DMS114 treated with DMSO at 0.1 percent for 48 hours (cell line): ENCODE results near the gene KARS1.
"Not testable (repeated sequence)": the region's sequence is repeated elsewhere in the genome, so short reads cannot be mapped to it uniquely, and the experiment has no call there.

Experiments used
- DNase-seq: peaks from one replicate; lab custom pipeline; 2025; ENCODE audit not compliant: unreplicated experiment; lab: John Stamatoyannopoulos, UW

The KARS1 gene

DNA sequence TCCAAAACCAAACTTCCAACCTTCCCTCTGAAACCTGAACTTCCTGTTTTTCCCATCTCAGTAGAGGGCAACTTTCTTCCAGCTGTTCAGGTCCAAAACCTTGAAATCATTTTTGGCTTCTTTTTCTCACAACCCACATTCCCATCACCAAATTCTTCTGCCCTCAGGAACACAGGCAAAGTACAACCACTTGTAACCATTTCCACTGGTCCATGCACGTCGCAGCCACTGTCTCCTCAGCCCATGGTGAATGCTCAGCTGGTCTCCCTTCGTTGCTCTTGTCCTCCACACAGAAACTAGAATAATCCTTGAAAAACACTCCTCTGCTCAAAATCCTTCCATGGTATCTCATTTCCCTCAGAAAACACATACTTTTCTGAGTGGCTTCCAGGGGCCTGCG, 20.7 kb downstream of the KARS1 start:
- no peak for DNase-seq

DNA sequence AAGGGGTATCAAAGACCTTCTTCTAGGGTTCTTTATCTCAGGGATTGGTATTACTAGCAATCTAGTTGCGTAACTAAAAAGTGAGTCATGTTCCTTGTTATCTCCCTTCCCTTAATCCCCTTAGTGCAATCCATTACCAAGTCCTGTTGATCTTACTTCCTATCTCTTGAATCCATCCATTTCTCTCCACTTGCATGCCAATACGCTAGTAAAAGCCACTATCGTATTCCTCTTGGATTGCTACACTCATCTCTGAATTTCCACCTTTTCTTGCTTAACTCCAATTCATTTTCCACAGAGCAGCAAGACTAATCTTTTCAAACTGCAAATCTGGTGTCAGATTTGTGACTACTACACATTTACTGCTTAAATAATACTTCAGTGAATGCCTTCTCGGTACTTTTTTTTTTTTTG, 22.5 kb downstream of the KARS1 start:
- no peak for DNase-seq

DNA sequence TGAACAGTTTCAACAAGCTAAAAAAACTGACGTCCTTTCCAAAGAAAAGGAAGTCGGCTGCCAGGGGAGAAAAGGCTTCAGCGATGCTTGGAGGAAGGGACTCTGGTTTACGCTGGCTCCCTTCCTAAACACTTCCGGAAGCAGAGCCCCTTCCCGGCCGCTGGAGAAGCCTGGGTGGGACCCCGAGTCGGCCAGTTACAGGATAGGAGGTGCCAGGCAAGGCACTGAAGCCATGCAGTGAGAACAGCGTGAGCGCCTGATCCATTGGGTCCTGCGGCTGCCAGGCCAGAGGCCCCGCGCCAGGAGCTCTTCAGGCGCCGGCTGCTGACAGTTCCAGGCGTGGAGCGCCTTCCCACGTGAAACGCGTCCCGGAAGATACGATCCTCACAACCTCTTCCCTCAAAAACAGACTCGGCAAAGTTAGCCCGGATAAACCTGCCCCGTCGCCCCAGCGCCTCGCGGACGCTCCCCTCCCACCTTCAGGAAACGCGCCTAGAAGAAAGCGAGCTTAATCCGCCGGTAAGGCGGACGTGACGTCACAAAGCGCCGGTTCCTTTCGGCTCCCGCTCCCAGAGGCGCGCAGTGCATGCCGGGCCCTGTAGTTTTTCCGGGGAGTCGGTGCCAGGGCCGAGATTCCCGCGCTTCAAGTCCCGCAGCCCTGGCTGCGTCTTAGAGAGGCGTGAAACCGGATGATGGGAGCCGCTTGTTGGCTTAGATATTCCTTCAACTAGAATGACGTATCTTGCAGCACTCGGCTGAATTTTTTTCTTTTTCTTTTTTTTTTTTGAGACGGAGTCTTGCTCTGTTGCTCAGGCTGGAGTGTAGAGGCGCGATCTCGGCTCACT, 24.5 kb downstream of the KARS1 start, which contains the start of gene ADAT1:
Gene ADAT1 (minus strand): TSS at position 521 of the 845 bp plus-strand sequence. CDS start 2,482 bp downstream, outside the sequence.
- DNase-seq: peak; percentile 96

DNA sequence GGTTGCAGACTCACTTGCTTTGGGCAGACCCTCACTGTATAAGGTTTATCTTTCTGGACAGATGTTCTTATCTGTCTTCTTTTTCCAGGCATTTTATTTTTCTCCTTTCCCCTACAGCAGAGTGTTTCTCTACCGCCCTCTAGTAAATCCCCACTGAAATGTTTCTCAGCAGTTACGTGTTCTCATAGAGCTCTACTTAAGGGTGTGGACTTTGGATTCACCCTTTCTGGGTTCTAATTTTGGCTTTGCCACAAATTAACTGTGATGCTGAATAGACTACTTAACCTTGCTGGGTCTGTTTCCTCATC, 26.3 kb downstream of the KARS1 start:
- DNase-seq: peak; percentile 41

GRCh38 chr16:75620326-75621169, 26.9 kb downstream of the KARS1 start:
- no peak for DNase-seq

- DNase-seq: no peak
Measured at GRCh38 chr16:75618780-75619179, 28.7 kb downstream of the KARS1 start.

DNA sequence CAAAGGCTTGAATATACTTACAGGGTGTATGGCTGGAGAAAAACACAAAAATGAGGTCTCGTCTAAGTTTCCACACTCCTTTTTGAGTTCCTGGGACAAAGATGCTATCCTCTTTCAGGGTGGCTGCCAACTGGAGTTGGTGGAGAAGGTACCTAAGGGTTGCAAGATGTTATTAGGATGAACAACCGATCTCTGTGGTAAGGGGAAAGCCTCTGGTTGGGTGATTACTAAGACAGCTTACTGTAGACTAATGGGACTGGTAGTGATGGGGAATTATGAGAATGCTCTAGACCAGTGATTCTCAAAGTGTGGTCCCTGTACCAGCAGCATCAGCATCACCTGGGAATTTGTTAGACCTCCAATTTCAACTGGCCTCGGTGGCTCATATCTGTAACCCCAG, 30.3 kb downstream of the KARS1 start:
- no peak for DNase-seq

DNA sequence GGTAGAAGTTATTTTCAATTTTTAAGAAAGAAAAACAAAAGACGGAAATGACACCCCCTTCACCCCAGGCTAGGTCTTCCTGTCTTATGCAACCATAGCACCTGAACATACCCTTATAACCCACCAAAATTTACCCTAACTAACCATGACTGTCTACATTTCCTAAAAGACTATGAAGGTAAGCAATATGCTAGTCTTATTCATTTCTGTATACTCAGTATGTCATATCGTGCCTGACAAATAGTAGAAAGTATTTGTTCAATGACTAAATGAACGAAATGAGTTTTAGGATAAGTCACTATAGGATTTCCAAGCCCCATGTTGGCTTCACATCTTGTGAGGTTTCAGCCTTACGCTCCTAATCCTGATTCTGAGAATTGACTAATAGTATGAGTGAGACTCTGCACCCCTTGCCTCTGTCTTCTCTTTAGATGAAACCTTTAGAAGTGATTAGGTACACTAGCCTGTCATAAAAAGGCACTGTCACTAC, 30.9 kb downstream of the KARS1 start:
- no peak for DNase-seq

- DNase-seq: no peak
Measured at GRCh38 chr16:75615619-75616018, 31.8 kb downstream of the KARS1 start.

DNA sequence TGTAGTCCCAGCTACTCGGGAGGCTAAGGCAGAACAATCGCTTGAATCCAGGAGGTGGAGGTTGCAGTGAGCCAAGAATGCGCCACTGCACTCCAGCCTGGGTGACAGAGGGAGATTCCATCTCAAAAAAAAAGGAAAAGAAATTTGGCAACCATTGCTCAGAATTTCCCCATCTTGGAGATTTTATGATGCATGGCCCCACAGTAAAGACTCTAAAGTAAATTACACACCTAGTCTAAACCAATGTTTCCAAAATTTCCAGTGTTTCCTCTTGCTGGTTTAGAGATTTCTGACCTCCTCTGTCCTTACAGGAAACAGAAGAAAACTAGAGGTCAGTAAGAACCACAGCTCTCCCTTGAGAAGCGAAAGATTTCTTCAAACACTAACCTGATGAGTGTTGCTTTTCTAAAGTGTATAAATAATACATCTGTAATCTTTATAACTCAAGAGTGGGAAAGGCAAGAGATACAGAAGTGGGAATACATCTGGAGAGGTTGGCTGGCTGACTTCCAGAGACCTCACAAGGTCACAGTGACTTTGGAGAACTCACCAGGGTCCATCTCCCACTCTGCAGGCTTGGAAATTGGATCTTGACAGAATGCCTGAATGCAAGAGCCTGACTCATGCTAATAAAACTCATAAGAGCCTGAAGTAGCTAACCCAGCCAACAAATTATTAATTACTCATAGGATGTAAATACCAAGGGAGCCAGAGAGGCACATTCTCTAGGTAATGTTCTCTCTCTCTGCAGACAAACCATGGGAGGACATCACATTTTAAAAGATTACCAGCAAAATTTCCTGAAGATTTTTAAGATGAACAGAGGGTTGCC, 33.2 kb downstream of the KARS1 start:
- DNase-seq: no peak

DNA sequence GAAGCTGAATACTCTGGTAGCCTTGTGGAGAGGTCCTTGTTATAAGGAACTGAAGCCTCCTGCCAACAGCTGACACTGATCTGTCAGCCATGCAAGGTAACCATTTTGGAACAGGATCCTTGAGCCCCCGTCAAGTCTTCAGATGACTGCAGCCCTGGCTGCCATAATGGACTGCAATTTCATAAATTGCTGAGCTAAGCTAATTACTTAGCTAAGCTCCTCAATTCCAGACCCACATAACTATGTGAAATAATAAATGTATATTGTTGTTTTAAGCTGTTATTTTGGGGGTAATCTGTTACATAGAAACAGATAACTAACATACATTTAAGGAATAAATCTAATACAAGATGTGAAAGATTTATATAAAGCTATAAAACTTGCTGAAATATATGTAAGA, 41.0 kb downstream of the KARS1 start:
- DNase-seq: no peak

- DNase-seq: no peak
Measured at GRCh38 chr16:75603241-75603640, 44.2 kb downstream of the KARS1 start.

- DNase-seq: no peak
Measured at GRCh38 chr16:75599452-75600277, 47.8 kb downstream of the KARS1 start.

- no peak for DNase-seq
Measured at GRCh38 chr16:75593825-75594820, 53.3 kb downstream of the KARS1 start.

DNA sequence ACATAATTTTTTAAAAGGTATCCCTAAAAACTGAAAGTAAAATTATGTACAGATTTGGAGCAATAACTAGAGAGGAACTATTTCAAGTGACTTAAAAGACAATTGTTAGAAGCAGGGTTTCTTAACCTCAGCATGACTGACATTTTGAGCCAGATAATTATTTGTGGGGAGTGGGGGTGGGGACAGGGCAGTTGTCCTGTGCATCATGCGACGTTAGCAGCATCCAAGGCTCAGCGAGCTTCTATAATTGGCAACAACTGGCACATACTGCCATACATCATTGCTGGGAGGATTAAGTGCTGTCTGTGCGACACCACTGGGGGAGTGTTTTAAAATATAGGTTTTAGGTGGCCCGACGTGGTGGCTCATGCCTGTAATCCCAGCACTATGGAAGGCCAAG, 54.2 kb downstream of the KARS1 start:
- DNase-seq: no peak

GRCh38 chr16:75591927-75592326, 55.5 kb downstream of the KARS1 start:
- not testable (repeated sequence) for DNase-seq

- DNase-seq: no peak
Measured at GRCh38 chr16:75590920-75591843, 56.3 kb downstream of the KARS1 start.

- DNase-seq: no peak
Measured at GRCh38 chr16:75589306-75589705, 58.2 kb downstream of the KARS1 start.
